Measurements from ENCODE around the gene SELPLG.
"Not testable (repeated sequence)": the region's sequence is repeated elsewhere in the genome, so short reads cannot be mapped to it uniquely, and the experiment has no call there.

Gene SELPLG

GRCh38 chr12:108657130-108657745 lies 23.5 kb upstream of the SELPLG start:
- no peak for TF ChIP-seq CTCF (IDR thresholded peaks at IDR 0.05; ENCODE audit: extremely low read depth, insufficient read depth, missing control alignments)
- in situ Hi-C loops (cut with MboI; ENCODE audit: low pct_unique_long_range_greater_than_20kb, low sequenced_read_pairs, unreplicated experiment) = loop anchor here (25.0 kb wide), 1 partner anchor 430 kb away; the partner anchor contains the start of genes ALKBH2 and UNG
- no peak for DNase-seq (ENCODE audit: low spot score)

GRCh38 chr12:108656247-108656646 lies 22.6 kb upstream of the SELPLG start:
- not testable (repeated sequence) for DNase-seq (ENCODE audit: low spot score)
- in situ Hi-C loops (cut with MboI; ENCODE audit: low pct_unique_long_range_greater_than_20kb, low sequenced_read_pairs, unreplicated experiment) = loop anchor here (25.0 kb wide), 1 partner anchor 431 kb away; the partner anchor contains the start of genes ALKBH2 and UNG

- not testable (repeated sequence) for DNase-seq (ENCODE audit: low spot score)
- in situ Hi-C loops (cut with MboI; ENCODE audit: low pct_unique_long_range_greater_than_20kb, low sequenced_read_pairs, unreplicated experiment) = loop anchor here (25.0 kb wide), 1 partner anchor 432 kb away; the partner anchor contains the start of genes ALKBH2 and UNG
Observed at GRCh38 chr12:108655812-108656175, 22.1 kb upstream of the SELPLG start.

- not testable (repeated sequence) for DNase-seq (ENCODE audit: low spot score)
- in situ Hi-C loops (cut with MboI; ENCODE audit: low pct_unique_long_range_greater_than_20kb, low sequenced_read_pairs, unreplicated experiment) = loop anchor here (25.0 kb wide), 1 partner anchor 433 kb away; the partner anchor contains the start of genes ALKBH2 and UNG
Observed at GRCh38 chr12:108654622-108655021, 20.9 kb upstream of the SELPLG start.

- in situ Hi-C loops (cut with MboI; ENCODE audit: low pct_unique_long_range_greater_than_20kb, low sequenced_read_pairs, unreplicated experiment) = loop anchor here (25.0 kb wide), 1 partner anchor 433 kb away; the partner anchor contains the start of genes ALKBH2 and UNG
- no peak for TF ChIP-seq CTCF (IDR thresholded peaks at IDR 0.05; ENCODE audit: extremely low read depth, insufficient read depth, missing control alignments)
- DNase-seq (ENCODE audit: low spot score) = no peak
Observed at GRCh38 chr12:108653922-108654321, 20.2 kb upstream of the SELPLG start.

GRCh38 chr12:108653082-108653516 lies 19.4 kb upstream of the SELPLG start:
- in situ Hi-C loops (cut with MboI; ENCODE audit: low pct_unique_long_range_greater_than_20kb, low sequenced_read_pairs, unreplicated experiment) = loop anchor here (25.0 kb wide), 1 partner anchor 434 kb away; the partner anchor contains the start of genes ALKBH2 and UNG
- TF ChIP-seq CTCF (IDR thresholded peaks at IDR 0.05; ENCODE audit: extremely low read depth, insufficient read depth, missing control alignments) = no peak

GRCh38 chr12:108650083-108650482 lies 16.4 kb upstream of the SELPLG start:
- no peak for DNase-seq (ENCODE audit: low spot score)
- in situ Hi-C loops (cut with MboI; ENCODE audit: low pct_unique_long_range_greater_than_20kb, low sequenced_read_pairs, unreplicated experiment) = loop anchor here (25.0 kb wide), 1 partner anchor 437 kb away; the partner anchor contains the start of genes ALKBH2 and UNG
- TF ChIP-seq CTCF (IDR thresholded peaks at IDR 0.05; ENCODE audit: extremely low read depth, insufficient read depth, missing control alignments) = no peak

More at GRCh38 chr12:108653082-108653516, 19.4 kb upstream of the SELPLG start:
- DNase-seq (ENCODE audit: low spot score) = no peak

- no peak for DNase-seq (ENCODE audit: low spot score)
- in situ Hi-C loops (cut with MboI; ENCODE audit: low pct_unique_long_range_greater_than_20kb, low sequenced_read_pairs, unreplicated experiment) = loop anchor here (25.0 kb wide), 1 partner anchor 438 kb away; the partner anchor contains the start of genes ALKBH2 and UNG
- no peak for TF ChIP-seq CTCF (IDR thresholded peaks at IDR 0.05; ENCODE audit: extremely low read depth, insufficient read depth, missing control alignments)
Observed at GRCh38 chr12:108649669-108650068, 16.0 kb upstream of the SELPLG start.
